GM13977 (cell line): ENCODE measurements around the gene DDT.
A peak's percentile ranks its signal among the peaks of the same experiment; 100 is the strongest.

ENCODE experiments used
- DNase-seq: peaks from one replicate; pipeline ENCODE4 v3.0.0; 2012; ENCODE audit warnings: low spot score
- in situ Hi-C: fragments of 300-500 bp; cut with MboI; formaldehyde crosslinking; loops from one replicate; pipeline ENCODE4 v1.12.0; 2022; ENCODE audit warnings: low sequenced_read_pairs, low pct_unique_long_range_greater_than_20kb, mixed read lengths, inconsistent platforms; ENCODE audit not compliant: unreplicated experiment
- TF ChIP-seq, protein P1 (sequence below): IDR thresholded peaks from 2 replicates; pipeline ENCODE4 v1.5.1; 2012; ENCODE audit warnings: mild to moderate bottlenecking, control low read depth; ENCODE audit not compliant: insufficient read depth; ENCODE audit errors: extremely low read depth, missing control alignments

DDT gene

DNA sequence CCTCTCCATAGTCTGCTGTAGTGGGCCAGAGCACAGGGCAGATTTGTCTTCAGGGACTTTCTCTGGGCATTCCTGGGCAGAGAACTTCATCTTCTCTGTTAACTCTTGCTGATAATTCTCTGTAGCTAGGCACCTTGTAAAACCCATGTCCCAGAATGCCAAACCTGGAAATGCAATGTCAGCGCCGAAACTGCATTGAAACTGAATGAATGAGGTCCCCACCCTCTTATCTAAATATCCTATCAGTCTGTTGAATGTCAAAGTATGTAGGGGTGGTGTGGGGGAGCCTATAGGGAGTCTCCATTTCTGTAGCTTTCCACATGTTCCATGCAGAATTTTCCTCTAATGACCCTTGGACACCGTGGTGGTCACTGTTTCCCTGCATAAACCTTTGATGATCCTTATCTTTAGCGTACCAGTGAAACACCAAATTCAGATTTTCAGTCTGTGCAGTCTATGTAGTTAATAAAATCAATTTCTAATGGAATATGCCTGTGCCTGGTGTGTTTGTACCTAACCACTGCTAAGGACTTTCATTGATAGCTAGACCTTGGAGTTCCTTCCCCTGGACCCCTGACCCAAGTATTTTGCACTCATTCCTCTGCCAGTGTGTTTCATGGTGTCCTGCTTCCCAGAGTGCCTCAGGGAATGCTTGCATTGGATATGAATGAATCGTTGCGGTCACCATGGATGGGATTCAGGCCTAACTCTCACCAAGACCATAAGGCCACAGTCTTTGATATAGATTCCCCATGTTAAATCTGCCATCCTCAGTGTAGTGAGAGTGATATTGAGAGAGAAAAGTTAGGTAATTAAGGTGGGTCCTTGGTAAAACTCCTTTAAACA, 34.4 kb upstream of the DDT start:
- in situ Hi-C loops, result no loop called here
- DNase-seq, result no peak
- TF ChIP-seq, protein P1, sequence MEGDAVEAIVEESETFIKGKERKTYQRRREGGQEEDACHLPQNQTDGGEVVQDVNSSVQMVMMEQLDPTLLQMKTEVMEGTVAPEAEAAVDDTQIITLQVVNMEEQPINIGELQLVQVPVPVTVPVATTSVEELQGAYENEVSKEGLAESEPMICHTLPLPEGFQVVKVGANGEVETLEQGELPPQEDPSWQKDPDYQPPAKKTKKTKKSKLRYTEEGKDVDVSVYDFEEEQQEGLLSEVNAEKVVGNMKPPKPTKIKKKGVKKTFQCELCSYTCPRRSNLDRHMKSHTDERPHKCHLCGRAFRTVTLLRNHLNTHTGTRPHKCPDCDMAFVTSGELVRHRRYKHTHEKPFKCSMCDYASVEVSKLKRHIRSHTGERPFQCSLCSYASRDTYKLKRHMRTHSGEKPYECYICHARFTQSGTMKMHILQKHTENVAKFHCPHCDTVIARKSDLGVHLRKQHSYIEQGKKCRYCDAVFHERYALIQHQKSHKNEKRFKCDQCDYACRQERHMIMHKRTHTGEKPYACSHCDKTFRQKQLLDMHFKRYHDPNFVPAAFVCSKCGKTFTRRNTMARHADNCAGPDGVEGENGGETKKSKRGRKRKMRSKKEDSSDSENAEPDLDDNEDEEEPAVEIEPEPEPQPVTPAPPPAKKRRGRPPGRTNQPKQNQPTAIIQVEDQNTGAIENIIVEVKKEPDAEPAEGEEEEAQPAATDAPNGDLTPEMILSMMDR, result no peak

DNA sequence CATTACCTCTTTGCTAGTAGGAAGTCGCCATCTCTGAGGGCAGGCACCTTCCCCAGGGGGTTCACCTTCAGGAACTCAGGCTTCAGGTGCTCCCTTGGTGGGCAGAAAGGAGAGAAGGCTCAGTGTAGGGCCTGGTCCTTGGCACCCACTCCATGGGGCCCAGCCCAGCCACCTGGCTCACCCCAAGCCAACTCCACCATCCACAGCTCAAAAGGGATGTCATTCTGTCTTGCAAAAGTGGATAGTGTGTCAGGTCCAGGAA, 33.7 kb upstream of the DDT start:
- in situ Hi-C loops, result no loop called here
- TF ChIP-seq, protein P1, result no peak
- DNase-seq, result no peak

DNA sequence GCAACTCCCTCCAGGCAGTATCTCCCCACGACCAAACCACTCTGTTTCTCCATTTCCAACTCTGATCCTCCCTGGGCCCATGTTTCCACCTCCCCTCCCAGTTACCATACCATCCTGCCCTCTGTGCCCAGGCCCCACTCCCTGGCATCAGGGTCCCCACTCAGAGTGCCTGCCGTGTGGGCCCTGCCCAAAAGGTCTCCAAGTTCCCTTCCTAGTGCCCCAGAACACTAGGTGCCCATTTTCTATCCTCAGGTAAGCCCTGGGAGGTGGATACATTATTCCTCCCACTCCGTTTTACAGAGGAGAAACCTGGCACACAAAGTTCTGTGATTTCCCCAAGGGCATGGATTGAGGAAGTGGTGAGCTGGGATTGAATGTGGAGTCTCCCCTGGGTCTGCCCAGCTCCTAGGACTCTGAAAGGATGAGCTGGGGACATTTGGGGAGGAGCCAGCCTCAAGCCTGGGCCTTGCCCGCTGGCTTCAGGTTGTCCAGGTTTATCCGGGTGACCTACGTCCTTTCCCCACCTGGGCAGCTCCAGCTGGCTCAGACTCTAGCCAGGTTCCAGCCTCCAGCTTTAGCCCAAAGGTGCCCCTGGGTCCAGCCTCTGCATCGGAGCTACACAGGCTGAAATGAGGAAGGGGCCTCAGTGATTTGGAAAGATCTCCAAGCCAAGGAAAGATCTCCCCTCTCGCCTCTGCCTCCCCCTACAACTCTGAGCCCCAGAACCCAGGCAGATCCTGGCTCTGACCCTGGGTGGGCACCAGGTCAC, 33.2 kb upstream of the DDT start:
- peak; percentile 18 for DNase-seq
- in situ Hi-C loops, result no loop called here
- TF ChIP-seq, protein P1, result no peak

DNA sequence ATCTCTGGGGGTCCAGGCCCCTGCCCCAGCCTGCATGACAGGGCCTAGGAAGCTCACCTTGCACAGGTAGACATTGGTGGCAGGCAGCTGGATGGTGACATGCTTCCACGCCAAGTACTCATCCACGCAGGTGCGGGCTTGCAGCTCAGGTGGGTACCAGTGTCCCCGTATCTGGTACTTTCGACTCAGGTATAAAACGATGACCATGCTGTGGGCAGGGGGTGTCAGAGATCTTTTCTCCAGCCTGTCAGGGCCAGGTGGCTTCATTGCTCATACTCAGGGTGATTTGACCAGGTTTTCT, 32.6 kb upstream of the DDT start:
- in situ Hi-C loops, result no loop called here
- DNase-seq, result no peak
- TF ChIP-seq, protein P1, result no peak

DNA sequence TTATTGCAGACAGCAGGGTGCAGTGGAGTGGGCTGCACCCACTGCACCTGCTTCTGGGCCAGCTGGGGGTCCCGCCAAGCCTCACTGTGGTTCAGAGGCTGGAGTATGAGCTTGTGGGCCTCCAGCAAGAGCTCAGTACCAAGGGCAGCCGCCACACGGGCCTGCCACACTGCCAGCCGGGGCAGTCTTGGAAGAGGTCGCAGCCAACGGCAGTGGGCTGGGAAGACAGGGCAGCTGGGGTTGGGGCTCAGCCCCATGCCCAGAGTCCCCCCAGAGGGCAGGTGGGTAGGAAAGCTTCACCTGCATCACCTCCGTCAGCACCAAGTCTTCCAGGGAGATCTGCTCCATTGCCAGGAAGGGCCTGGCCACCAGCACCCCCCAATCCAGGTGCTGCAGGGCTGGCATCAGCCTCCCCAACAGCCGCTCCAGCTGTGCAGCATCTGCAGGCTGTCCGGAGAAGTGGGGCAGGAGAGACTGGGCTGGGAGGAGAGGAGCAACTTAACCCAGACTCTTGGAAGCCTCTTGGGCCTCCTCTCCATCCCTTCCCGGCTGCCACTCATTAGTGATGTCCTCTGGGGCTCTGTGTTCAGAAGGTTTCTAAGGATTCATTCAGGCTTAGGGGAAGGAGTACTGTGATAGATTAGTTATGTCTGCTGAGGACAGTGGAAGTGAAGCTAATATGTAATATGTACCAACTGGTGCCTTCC, 32.1 kb upstream of the DDT start:
- no peak for DNase-seq
- TF ChIP-seq, protein P1, result no peak
- in situ Hi-C loops, result no loop called here

DNA sequence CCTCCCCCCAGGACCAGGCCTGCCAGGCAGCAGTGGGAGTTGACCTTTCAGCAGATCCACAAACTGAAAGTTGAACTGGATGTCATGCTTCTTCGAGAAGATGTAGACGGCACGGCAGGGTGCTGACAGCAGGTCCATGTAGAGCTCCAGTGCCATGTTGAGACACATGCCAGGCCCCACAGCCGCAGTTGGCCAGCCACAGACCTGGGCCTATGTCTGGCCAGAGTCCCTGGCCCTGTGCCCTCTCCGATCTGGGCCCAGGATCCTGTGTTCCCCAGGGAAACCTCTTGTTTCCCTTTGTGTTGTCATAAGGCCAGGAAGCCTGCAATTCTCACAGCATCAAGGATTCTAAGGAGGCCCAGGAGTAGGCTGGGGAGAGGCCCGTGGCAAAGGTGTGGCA, 31.0 kb upstream of the DDT start, which contains the start of gene GSTT4:
GSTT4 (minus strand) TSS at position 253 of the 400 bp plus-strand sequence; CDS start at position 156, 97 bp downstream.
- TF ChIP-seq, protein P1, result no peak
- DNase-seq, result peak; percentile 22
- in situ Hi-C loops, result no loop called here
